NT2/D1 (cell line): ENCODE measurements around the gene ZNF750.

ENCODE experiments used
- SUZ12 ChIP-seq: IDR thresholded peaks from 2 replicates; pipeline ENCODE4 v1.6.1; 2011; ENCODE audit not compliant: insufficient read length, insufficient read depth; ENCODE audit errors: extremely low read depth
- YY1 ChIP-seq: IDR thresholded peaks from 2 replicates; pipeline ENCODE4 v1.6.1; 2011; ENCODE audit not compliant: insufficient read length, insufficient read depth
- ZNF274 ChIP-seq: IDR thresholded peaks from 2 replicates; pipeline ENCODE4 v1.6.1; 2011; ENCODE audit warnings: mild to moderate bottlenecking, low read depth, low read length

GRCh38 chr17:82888583-82889495 is 49.0 kb upstream of the ZNF750 start:
- TF ChIP-seq SUZ12 (no peak), YY1 (no peak), ZNF274 (no peak)
